Astrocyte (in vitro differentiated cells and primary cell): ENCODE data around the gene CLTCL1. TPM values are rescaled to one million over a fixed set of nuclear protein-coding genes. Genes with fewer than 3 reads are reported as not detected.
A peak's percentile ranks its signal among the peaks of the same experiment; 100 is the strongest.

Experiments
- DNase-seq: peaks from one replicate; pipeline ENCODE4 v3.0.0-alpha.2; 2010; ENCODE audit warnings: low read depth
- FAIRE-seq: peaks from 2 replicates; lab custom pipeline; 2011; peaks lifted over from hg19 to GRCh38; lab: Jason Lieb, UNC
- H2AFZ ChIP-seq: 2 replicates; pipeline ENCODE4 v1.6.0; 2012; ENCODE audit warnings: low read depth, low read length, inconsistent platforms
- H3K27ac ChIP-seq: 2 replicates; pipeline ENCODE4 v1.5.1; 2011; ENCODE audit warnings: low read depth, low read length, inconsistent platforms
- H3K27me3 ChIP-seq: 2 replicates; pipeline ENCODE4 v1.6.0; 2011; ENCODE audit warnings: low read length, inconsistent platforms; ENCODE audit not compliant: insufficient read depth
- H3K36me3 ChIP-seq: 2 replicates; pipeline ENCODE4 v1.5.1; 2011; ENCODE audit warnings: low read length, inconsistent platforms; ENCODE audit not compliant: insufficient read depth
- H3K4me1 ChIP-seq: 2 replicates; pipeline ENCODE4 v1.5.1; 2011; ENCODE audit warnings: low read length, inconsistent platforms; ENCODE audit not compliant: insufficient read depth
- H3K4me2 ChIP-seq: 2 replicates; pipeline ENCODE4 v1.6.0; 2012; ENCODE audit warnings: low read length, inconsistent platforms
- H3K4me3 ChIP-seq: 2 replicates; pipeline ENCODE4 v1.5.1; 2011; ENCODE audit warnings: low read depth, mild to moderate bottlenecking, low read length, inconsistent platforms; ENCODE audit not compliant: insufficient read depth
- H3K79me2 ChIP-seq: 2 replicates; pipeline ENCODE4 v1.6.0; 2012; ENCODE audit warnings: mild to moderate bottlenecking, low read length, inconsistent platforms; ENCODE audit not compliant: insufficient read depth
- H3K9ac ChIP-seq: 2 replicates; pipeline ENCODE4 v1.6.0; 2012; ENCODE audit warnings: mild to moderate bottlenecking, low read length, inconsistent platforms
- H3K9me3 ChIP-seq: 2 replicates; pipeline ENCODE4 v1.5.1; 2012; ENCODE audit warnings: low read depth, mild to moderate bottlenecking, low read length, inconsistent platforms; ENCODE audit not compliant: insufficient read depth
- H4K20me1 ChIP-seq: 2 replicates; pipeline ENCODE4 v1.6.0; 2012; ENCODE audit warnings: low read length, inconsistent platforms; ENCODE audit not compliant: insufficient read depth
- H3K27ac Mint-ChIP-seq: one replicate; pipeline ENCODE4 v1.8.0; 2021; ENCODE audit warnings: mild to moderate bottlenecking, mixed read lengths; ENCODE audit not compliant: unreplicated experiment
- H3K27me3 Mint-ChIP-seq: one replicate; pipeline ENCODE4 v1.8.0; 2021; ENCODE audit warnings: low read depth, mixed read lengths; ENCODE audit not compliant: unreplicated experiment
- H3K36me3 Mint-ChIP-seq: one replicate; pipeline ENCODE4 v1.8.0; 2021; ENCODE audit warnings: low read depth, mixed read lengths; ENCODE audit not compliant: unreplicated experiment
- H3K4me1 Mint-ChIP-seq: one replicate; pipeline ENCODE4 v1.8.0; 2021; ENCODE audit warnings: low read depth, mixed read lengths; ENCODE audit not compliant: unreplicated experiment
- H3K4me3 Mint-ChIP-seq: one replicate; pipeline ENCODE4 v1.8.0; 2021; ENCODE audit warnings: mild to moderate bottlenecking, moderate library complexity, mixed read lengths; ENCODE audit not compliant: unreplicated experiment
- H3K9me3 Mint-ChIP-seq: one replicate; pipeline ENCODE4 v1.8.0; 2021; ENCODE audit warnings: mild to moderate bottlenecking, mixed read lengths; ENCODE audit not compliant: unreplicated experiment
- CTCF ChIP-seq: IDR thresholded peaks from 2 replicates; pipeline ENCODE4 v1.5.1; 2011; ENCODE audit warnings: low read depth, mild to moderate bottlenecking, inconsistent platforms, low read length, moderate library complexity; ENCODE audit not compliant: insufficient read depth
- EZH2 ChIP-seq: IDR thresholded peaks from 2 replicates; pipeline ENCODE4 v1.6.1; 2012; ENCODE audit warnings: mild to moderate bottlenecking, low read length, inconsistent platforms; ENCODE audit not compliant: insufficient read depth
- total RNA-seq: library from RNA; stranded (reverse); gene quantifications from 2 replicates; pipeline ENCODE4 v1.2.1, GENCODE V29; 2021

CLTCL1 gene
- total RNA-seq, 1 donor from 2014 or later, result 54.4 TPM

GRCh38 chr22:19244600-19245352, 46.7 kb downstream of the CLTCL1 start:
- no peak overlapping the region for H3K27ac Mint-ChIP-seq
- no peaks in the 10 kb centered on the region for H3K9me3 Mint-ChIP-seq
- DNase-seq, result no peak

GRCh38 chr22:19242699-19243098, 48.8 kb downstream of the CLTCL1 start:
- Histone ChIP-seq H3K9me3 (no peaks in the 10 kb centered on the region), H3K4me3 (no peak overlapping the region), H2AFZ (no peak overlapping the region), H4K20me1 (no peaks in the 10 kb centered on the region), H3K4me1 (no peaks in the 10 kb centered on the region), H3K79me2 (no peaks in the 10 kb centered on the region), H3K27ac (no peak overlapping the region), H3K27me3 (no peaks in the 10 kb centered on the region), H3K36me3 (no peaks in the 10 kb centered on the region), H3K9ac (no peak overlapping the region), H3K4me2 (no peak overlapping the region)
- Mint-ChIP-seq H3K27me3 (no peaks in the 10 kb centered on the region), H3K36me3 (peaks cover 30% of the 10 kb centered on the region), H3K4me3 (no peak overlapping the region), H3K9me3 (no peaks in the 10 kb centered on the region), H3K27ac (no peak overlapping the region), H3K4me1 (peaks cover 6% of the 10 kb centered on the region)
- DNase-seq (no peak), FAIRE-seq (no peak)
- TF ChIP-seq EZH2, result no peak

More at GRCh38 chr22:19244600-19245352, 46.7 kb downstream of the CLTCL1 start:
- H3K4me2 ChIP-seq, result no peak overlapping the region
- Mint-ChIP-seq H3K27me3 (no peaks in the 10 kb centered on the region), H3K4me1 (peaks cover 6% of the 10 kb centered on the region), H3K36me3 (peaks cover 30% of the 10 kb centered on the region), H3K4me3 (peak overlapping the region; percentile 31)
- no peak overlapping the region for H3K9ac ChIP-seq
- H4K20me1 ChIP-seq, result no peaks in the 10 kb centered on the region
- no peak overlapping the region for H3K4me3 ChIP-seq
- H2AFZ ChIP-seq, result no peak overlapping the region
- H3K79me2 ChIP-seq, result no peaks in the 10 kb centered on the region
- H3K27ac ChIP-seq, result no peak overlapping the region
- H3K36me3 ChIP-seq, result no peaks in the 10 kb centered on the region
- no peaks in the 10 kb centered on the region for H3K9me3 ChIP-seq
- H3K27me3 ChIP-seq, result no peaks in the 10 kb centered on the region
- TF ChIP-seq CTCF (no peak), EZH2 (no peak)
- FAIRE-seq, result no peak
- H3K4me1 ChIP-seq, result no peaks in the 10 kb centered on the region

- Mint-ChIP-seq H3K4me3 (no peak overlapping the region), H3K36me3 (peaks cover 27% of the 10 kb centered on the region), H3K9me3 (no peaks in the 10 kb centered on the region), H3K4me1 (peaks cover 6% of the 10 kb centered on the region), H3K27me3 (no peaks in the 10 kb centered on the region), H3K27ac (no peak overlapping the region)
- H3K9me3 ChIP-seq, result no peaks in the 10 kb centered on the region
- no peaks in the 10 kb centered on the region for H3K79me2 ChIP-seq
- no peak overlapping the region for H3K9ac ChIP-seq
- DNase-seq (no peak), FAIRE-seq (no peak)
- no peaks in the 10 kb centered on the region for H3K4me1 ChIP-seq
- H3K27me3 ChIP-seq, result no peaks in the 10 kb centered on the region
- no peaks in the 10 kb centered on the region for H4K20me1 ChIP-seq
- H3K27ac ChIP-seq, result no peak overlapping the region
- H3K4me3 ChIP-seq, result no peak overlapping the region
- no peak overlapping the region for H2AFZ ChIP-seq
- no peak for TF ChIP-seq EZH2
- no peak for TF ChIP-seq CTCF
- H3K4me2 ChIP-seq, result no peak overlapping the region
- H3K36me3 ChIP-seq, result no peaks in the 10 kb centered on the region
These were observed 50.0 kb downstream of the CLTCL1 start for GRCh38 chr22:19241593-19241906.
